Natural killer cell (primary cell): ENCODE measurements around the gene CLEC4M. TPM values are rescaled to one million over a fixed set of nuclear protein-coding genes. Genes with fewer than 3 reads are reported as not detected.

ENCODE experiments used
- ATAC-seq, 3 donors: fragments of 150-1000 bp in 2 of 3; fragments of 200-7000 bp in 1 of 3; cut with Tn5 transposase; 1 replicate in 1 of 3; 2 replicates in 2 of 3; pipeline ENCODE4 v1.10.0; 2021; ENCODE audit warnings: mild to moderate bottlenecking in 2 of 3, moderate library complexity in 2 of 3
- DNase-seq, 2 donors: peaks; one replicate each; pipeline versions ENCODE4 v3.0.0 to v3.0.0-alpha.2; 2013 to 2021; ENCODE audit warnings: mixed read lengths in 1 of 2
- H3K27ac ChIP-seq: one replicate; pipeline ENCODE4 v1.5.1; 2013; ENCODE audit warnings: mild to moderate bottlenecking, low read length
- H3K27me3 ChIP-seq: one replicate; pipeline ENCODE4 v1.6.1; 2013; ENCODE audit warnings: low read length; ENCODE audit not compliant: control insufficient read depth, insufficient read depth
- H3K36me3 ChIP-seq: one replicate; pipeline ENCODE4 v1.6.1; 2013; ENCODE audit warnings: low read length; ENCODE audit not compliant: control insufficient read depth, insufficient read depth
- H3K4me1 ChIP-seq: one replicate; pipeline ENCODE4 v1.6.1; 2013; ENCODE audit warnings: low read length; ENCODE audit not compliant: control insufficient read depth, insufficient read depth
- H3K4me3 ChIP-seq: one replicate; pipeline ENCODE4 v1.5.1; 2013; ENCODE audit warnings: low read length
- H3K9me3 ChIP-seq: one replicate; pipeline ENCODE4 v1.6.1; 2013; ENCODE audit warnings: low read length; ENCODE audit not compliant: control insufficient read depth, insufficient read depth
- H3K27ac Mint-ChIP-seq, 2 donors: one replicate each; pipeline ENCODE4 v1.8.0; 2022; ENCODE audit warnings: mild to moderate bottlenecking in 2 of 2, mixed read lengths in 2 of 2, moderate library complexity in 1 of 2
- H3K27me3 Mint-ChIP-seq, 2 donors: one replicate each; pipeline ENCODE4 v1.8.0; 2022; ENCODE audit warnings: low read depth in 2 of 2, mixed read lengths in 2 of 2
- H3K36me3 Mint-ChIP-seq: one replicate; pipeline ENCODE4 v1.8.0; 2022; ENCODE audit warnings: mixed read lengths
- H3K4me1 Mint-ChIP-seq, 2 donors: one replicate each; pipeline ENCODE4 v1.8.0; 2022; ENCODE audit warnings: mixed read lengths in 2 of 2
- H3K4me3 Mint-ChIP-seq: one replicate; pipeline ENCODE4 v1.8.0; 2022; ENCODE audit warnings: mild to moderate bottlenecking, moderate library complexity, mixed read lengths
- H3K9me3 Mint-ChIP-seq, 2 donors: one replicate each; pipeline ENCODE4 v1.8.0; 2022; ENCODE audit warnings: mixed read lengths in 2 of 2
- WGBS: methylation state at CpG from one replicate; pipeline ENCODE4 v1.1.7; 2013; ENCODE audit warnings: missing lambda C conversion rate; ENCODE audit not compliant: insufficient coverage; 5-methylcytosine and 5-hydroxymethylcytosine counted together
- intact Hi-C: fragments of 100-400 bp; cut with micrococcal nuclease; formaldehyde crosslinking; loops from one replicate; pipeline ENCODE4 v1.14.2; 2022
- total RNA-seq, 4 donors: library from RNA; stranded (reverse); fragments of 120-200 nt in 1 of 4; gene quantifications; one replicate each; pipeline versions ENCODE4 v1.2.3 to v1.2.4, GENCODE V29; 2013 to 2022
- TF ChIP-seq, protein P1 (sequence below): fragments of 200-600 bp; IDR thresholded peaks from one replicate; pipeline ENCODE4 v1.8.0; 2022; ENCODE audit warnings: antibody characterized with exemption

Gene CLEC4M
- total RNA-seq, 3 donors from 2014 or later (not counting 1 experiment from before 2014, with no cell fraction given) = not detected

DNA sequence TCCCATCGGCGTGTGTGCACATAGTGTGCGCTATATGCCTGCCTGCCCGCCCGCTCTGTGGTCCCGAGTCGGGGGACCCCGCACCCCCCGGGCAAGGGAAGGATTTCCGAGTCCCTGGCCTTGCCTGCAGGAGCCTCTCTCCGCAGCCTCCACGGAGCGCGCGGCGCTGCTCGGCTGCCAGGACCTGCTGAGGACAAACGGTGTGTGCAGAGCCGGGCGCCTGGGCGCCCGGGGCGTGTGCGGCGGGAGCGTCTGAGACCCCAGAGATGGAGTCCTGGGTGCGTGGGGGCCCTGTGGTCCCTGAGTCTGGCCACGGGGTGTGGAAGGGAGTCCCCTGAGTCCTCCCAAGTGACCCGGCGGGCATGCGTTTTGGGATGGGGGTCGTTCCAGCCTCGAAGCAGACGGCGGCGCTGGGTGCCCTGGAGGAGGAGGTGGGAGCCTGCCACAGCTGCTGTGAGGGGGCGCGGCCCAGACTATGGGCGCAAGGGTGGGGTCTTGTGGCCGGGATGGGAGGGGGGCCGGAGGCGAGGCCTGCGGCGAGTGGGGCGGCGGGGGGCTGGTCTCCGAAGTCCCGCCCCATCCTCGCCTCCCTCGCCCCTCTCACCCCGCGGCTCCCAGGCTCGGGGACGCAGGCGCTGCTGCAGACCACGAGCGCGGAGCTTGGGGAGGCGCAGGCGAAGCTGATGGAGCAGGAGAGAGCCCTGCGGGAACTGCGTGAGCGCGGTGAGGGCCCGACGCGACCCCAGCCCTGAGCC, 25.3 kb downstream of the CLEC4M start:
- Mint-ChIP-seq H3K4me1 (peaks cover 0 to 5% of the 10 kb centered on the region in 2 donors), H3K4me3 (no peak overlapping the region), H3K36me3 (no peaks in the 10 kb centered on the region), H3K27me3 (peaks cover 46 to 48% of the 10 kb centered on the region in 2 donors), H3K9me3 (peaks cover 0 to 4% of the 10 kb centered on the region in 2 donors), H3K27ac (no peak overlapping the region)
- TF ChIP-seq, protein P1, sequence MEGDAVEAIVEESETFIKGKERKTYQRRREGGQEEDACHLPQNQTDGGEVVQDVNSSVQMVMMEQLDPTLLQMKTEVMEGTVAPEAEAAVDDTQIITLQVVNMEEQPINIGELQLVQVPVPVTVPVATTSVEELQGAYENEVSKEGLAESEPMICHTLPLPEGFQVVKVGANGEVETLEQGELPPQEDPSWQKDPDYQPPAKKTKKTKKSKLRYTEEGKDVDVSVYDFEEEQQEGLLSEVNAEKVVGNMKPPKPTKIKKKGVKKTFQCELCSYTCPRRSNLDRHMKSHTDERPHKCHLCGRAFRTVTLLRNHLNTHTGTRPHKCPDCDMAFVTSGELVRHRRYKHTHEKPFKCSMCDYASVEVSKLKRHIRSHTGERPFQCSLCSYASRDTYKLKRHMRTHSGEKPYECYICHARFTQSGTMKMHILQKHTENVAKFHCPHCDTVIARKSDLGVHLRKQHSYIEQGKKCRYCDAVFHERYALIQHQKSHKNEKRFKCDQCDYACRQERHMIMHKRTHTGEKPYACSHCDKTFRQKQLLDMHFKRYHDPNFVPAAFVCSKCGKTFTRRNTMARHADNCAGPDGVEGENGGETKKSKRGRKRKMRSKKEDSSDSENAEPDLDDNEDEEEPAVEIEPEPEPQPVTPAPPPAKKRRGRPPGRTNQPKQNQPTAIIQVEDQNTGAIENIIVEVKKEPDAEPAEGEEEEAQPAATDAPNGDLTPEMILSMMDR = no peak
- no peak overlapping the region for H3K27ac ChIP-seq
- DNase-seq (no peak), ATAC-seq (no peak)
- H3K27me3 ChIP-seq = peaks cover 13% of the 10 kb centered on the region
- H3K4me1 ChIP-seq = peaks cover 7% of the 10 kb centered on the region
- WGBS = 5% methylated on average over 67 of the region's 67 CpGs
- no peaks in the 10 kb centered on the region for H3K36me3 ChIP-seq
- H3K4me3 ChIP-seq = no peak overlapping the region
- H3K9me3 ChIP-seq = no peaks in the 10 kb centered on the region
- intact Hi-C loops = no loop called here

DNA sequence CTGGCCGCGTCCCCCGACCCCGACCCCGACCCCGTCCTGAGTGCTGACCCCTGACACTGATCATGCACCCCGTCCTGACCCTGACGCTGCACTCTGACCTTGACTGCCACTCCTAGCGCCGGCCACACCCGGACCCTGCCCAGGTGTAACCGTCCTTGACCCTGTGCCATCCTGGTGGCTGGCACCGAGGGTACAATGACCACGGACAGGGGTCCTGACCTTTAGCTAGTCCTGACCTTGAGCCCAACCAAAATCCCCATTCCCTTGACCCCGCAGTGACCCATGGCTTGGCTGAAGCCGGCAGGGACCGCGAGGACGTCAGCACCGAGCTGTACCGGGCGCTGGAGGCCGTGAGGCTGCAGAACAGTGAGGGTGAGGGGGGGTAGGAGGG, 25.9 kb downstream of the CLEC4M start:
- H3K27ac Mint-ChIP-seq = no peak overlapping the region
- peaks cover 0 to 5% of the 10 kb centered on the region in 2 donors for H3K4me1 Mint-ChIP-seq
- DNase-seq (no peak), ATAC-seq (no peak)
- H3K27me3 Mint-ChIP-seq = peaks cover 41 to 45% of the 10 kb centered on the region in 2 donors
- no peak overlapping the region for H3K4me3 Mint-ChIP-seq
- TF ChIP-seq, protein P1 = no peak
- peaks cover 7% of the 10 kb centered on the region for H3K4me1 ChIP-seq
- H3K27ac ChIP-seq = no peak overlapping the region
- no peaks in the 10 kb centered on the region for H3K36me3 ChIP-seq
- no peaks in the 10 kb centered on the region for H3K36me3 Mint-ChIP-seq
- H3K9me3 Mint-ChIP-seq = peaks cover 3 to 4% of the 10 kb centered on the region in 2 donors
- peaks cover 11% of the 10 kb centered on the region for H3K27me3 ChIP-seq
- H3K4me3 ChIP-seq = no peak overlapping the region
- intact Hi-C loops = no loop called here
- H3K9me3 ChIP-seq = peaks cover 3% of the 10 kb centered on the region
- WGBS = 4% methylated on average over 23 of the region's 23 CpGs

DNA sequence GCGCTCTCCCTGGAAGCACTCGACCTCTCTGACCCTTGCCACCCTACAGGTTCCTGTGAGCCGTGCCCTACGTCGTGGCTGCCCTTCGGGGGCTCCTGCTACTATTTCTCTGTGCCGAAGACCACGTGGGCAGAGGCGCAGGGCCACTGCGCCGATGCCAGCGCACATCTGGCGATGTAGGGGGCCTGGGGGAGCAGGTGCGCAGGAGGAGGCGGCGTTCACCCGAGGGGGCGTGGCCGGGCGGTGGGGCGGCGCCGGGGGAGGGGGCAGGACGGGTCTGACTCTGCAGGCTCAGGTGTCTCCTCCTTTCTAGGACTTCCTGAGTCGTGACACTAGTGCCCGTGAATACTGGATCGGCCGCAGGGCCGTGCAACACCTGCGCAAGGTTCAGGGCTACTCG, 26.4 kb downstream of the CLEC4M start:
- peaks cover 11% of the 10 kb centered on the region for H3K27me3 ChIP-seq
- no peak overlapping the region for H3K4me3 Mint-ChIP-seq
- H3K4me3 ChIP-seq = no peak overlapping the region
- intact Hi-C loops = no loop called here
- peaks cover 3 to 4% of the 10 kb centered on the region in 2 donors for H3K9me3 Mint-ChIP-seq
- H3K4me1 Mint-ChIP-seq = peaks cover 0 to 5% of the 10 kb centered on the region in 2 donors
- no peak for ATAC-seq
- H3K27ac Mint-ChIP-seq = no peak overlapping the region
- no peaks in the 10 kb centered on the region for H3K36me3 Mint-ChIP-seq
- no peak overlapping the region for H3K27ac ChIP-seq
- peaks cover 36 to 43% of the 10 kb centered on the region in 2 donors for H3K27me3 Mint-ChIP-seq
- WGBS = 9% methylated on average over 31 of the region's 31 CpGs
- TF ChIP-seq, protein P1 = no peak
- H3K9me3 ChIP-seq = peaks cover 3% of the 10 kb centered on the region
- H3K36me3 ChIP-seq = no peaks in the 10 kb centered on the region
- peak in 1 of 2 donors; percentile 50 for DNase-seq
- H3K4me1 ChIP-seq = peaks cover 7% of the 10 kb centered on the region
